Dedifferentiated amniotic fluid mesenchymal stem cell (primary cell): ENCODE results near the gene RABGGTB.
"Not testable (repeated sequence)": the region's sequence is repeated elsewhere in the genome, so short reads cannot be mapped to it uniquely, and the experiment has no call there.

Experiments used
- DNase-seq: peaks from one replicate; pipeline ENCODE4 v3.0.0-alpha.2; 2016; ENCODE audit errors: extremely low spot score

The RABGGTB gene

GRCh38 chr1:75785983-75786853, at the start of gene RABGGTB:
Gene RABGGTB (plus strand): TSS chr1:75786256. CDS start chr1:75786272, 16 bp downstream.
- peak; percentile 94 for DNase-seq

DNA sequence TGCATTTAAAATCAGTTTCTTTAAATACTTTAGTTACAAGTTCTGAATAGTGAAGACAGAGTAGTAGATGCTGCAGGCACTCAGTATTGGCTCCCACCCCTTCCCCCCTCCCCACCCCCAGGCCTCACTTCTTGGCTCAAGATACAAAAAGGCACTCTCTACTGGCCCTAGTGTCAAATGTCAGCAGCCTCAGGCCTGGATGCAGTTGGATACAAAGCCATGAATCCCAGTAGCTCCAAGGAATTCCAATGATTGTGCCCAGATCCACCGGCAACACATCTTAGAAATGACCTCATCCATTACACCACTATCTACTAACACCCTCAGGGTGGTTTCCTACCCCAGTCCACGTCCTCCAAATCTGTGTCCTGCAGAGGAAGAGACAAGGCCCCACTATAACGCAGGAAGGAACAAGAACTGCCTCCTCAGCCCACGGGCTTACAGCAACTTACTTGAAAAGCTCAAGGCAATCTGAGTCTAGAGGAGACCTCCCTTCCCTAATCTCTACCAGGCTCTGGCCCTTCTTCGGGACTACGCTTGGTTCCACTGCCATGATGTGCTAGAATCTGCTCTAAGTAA, 43.9 kb upstream of the RABGGTB start:
- DNase-seq, result no peak

GRCh38 chr1:75745276-75745675, 40.8 kb upstream of the RABGGTB start:
- no peak for DNase-seq

GRCh38 chr1:75757210-75757609, 28.8 kb upstream of the RABGGTB start:
- DNase-seq, result not testable (repeated sequence)

GRCh38 chr1:75758543-75758942, 27.5 kb upstream of the RABGGTB start:
- not testable (repeated sequence) for DNase-seq

DNA sequence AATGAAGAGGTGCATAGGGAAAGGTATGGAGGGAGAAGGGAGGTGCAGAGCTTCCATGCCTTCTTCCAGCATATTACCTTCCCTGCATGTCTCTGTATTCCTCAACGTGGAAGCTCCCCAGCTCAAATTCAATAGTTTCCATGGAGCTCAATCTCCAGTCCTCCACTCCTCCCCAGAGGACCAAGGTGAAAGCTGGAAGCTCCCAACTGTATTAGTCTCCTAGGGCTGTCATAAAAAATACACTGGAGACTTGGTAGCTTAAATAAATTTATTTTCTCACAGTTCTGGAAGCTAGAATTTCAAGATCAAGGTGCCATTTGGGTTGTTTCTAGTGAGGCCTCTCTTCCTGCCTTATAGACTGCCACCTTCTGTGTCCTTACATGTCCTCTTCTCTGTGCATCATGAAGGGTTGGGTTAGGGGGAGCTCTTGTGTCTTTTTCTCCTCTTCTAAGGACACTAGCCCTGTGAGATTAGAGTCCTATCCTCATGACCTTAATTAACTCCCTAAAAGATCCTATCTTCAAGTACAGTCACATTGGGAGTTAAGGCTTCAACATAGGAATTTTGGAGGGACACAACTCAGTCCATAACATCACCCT, 21.9 kb upstream of the RABGGTB start:
- no peak for DNase-seq

DNA sequence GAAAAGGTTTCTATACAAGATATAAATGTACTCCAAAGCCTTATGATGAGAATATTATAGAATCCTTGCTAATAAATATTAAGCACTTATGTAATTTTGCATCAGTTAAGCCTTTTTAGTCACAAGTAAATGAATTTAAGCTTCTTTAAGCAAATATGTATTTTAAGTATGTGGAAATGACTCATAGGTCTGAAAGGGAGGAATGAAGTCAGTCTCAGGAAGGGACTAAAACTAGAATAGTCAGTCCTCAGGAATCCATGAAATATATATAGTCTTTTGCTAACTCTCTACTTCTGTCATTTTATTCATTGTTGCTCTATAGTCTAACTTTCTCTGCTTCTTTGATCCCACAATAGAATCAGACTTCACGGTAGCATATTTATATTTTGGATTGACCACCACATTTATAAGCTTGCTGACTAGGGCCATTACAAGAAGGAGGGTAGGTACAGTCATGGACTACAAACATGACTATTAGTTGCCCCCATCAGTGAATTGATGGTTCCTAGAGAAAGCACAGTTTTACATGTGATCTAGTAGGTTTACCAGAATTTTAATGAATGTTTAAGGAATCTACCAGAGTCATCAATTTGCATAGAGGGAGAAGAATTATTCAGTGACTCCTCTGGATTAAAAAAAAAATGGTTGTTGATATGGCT, 20.2 kb upstream of the RABGGTB start:
- peak; percentile 82 for DNase-seq

- no peak for DNase-seq
Measured at GRCh38 chr1:75768016-75768415, 18.0 kb upstream of the RABGGTB start.

DNA sequence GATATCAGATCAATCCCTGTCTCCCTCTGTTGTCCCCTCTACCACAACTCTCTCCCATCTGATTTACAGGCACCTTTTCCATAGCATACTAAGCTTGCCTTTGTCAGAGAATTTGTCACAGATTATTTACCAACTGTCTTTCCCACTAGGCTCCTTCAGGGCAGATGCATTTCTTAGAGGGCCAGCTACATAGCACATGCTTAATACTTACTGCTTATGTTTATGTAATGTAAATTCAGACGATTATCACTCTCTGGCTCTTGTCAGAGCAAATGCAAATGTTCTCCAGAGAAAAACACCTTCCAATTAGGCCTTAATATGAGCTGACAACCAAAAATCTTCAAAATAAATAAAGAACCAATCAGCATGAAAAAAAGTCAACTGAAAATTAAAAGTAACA, 15.3 kb upstream of the RABGGTB start:
- no peak for DNase-seq

- no peak for DNase-seq
Measured at GRCh38 chr1:75771978-75772377, 14.1 kb upstream of the RABGGTB start.

- not testable (repeated sequence) for DNase-seq
Measured at GRCh38 chr1:75777812-75778211, 8.2 kb upstream of the RABGGTB start.

GRCh38 chr1:75778694-75779093, 7.4 kb upstream of the RABGGTB start:
- not testable (repeated sequence) for DNase-seq

- DNase-seq, result not testable (repeated sequence)
Measured at GRCh38 chr1:75780183-75780582, 5.9 kb upstream of the RABGGTB start.

- DNase-seq, result not testable (repeated sequence)
Measured at GRCh38 chr1:75783920-75784319, 2.1 kb upstream of the RABGGTB start.

GRCh38 chr1:75785320-75785982, 605 bp upstream of the RABGGTB start:
- DNase-seq, result no peak

GRCh38 chr1:75786901-75787493, 941 bp downstream of the RABGGTB start:
- no peak for DNase-seq

GRCh38 chr1:75787524-75787923, 1.5 kb downstream of the RABGGTB start:
- no peak for DNase-seq

DNA sequence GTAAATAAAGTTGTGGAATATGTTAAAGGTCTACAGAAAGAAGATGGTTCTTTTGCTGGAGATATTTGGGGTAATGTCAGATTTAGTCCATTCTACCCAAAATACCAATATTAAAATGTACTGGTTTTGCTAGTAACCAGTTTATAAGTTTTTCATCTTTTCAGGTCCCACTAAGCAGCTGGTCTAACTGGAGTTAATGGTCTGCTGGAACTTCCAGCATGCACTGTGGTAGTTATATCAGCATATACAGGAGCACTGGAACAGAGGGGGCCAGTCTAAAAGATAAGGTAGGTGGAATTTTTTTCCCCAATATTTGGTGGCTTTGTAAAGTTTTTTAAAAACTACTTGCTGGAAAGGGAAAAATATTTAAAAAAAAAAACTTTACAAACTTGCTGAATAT, 3.9 kb downstream of the RABGGTB start:
- no peak for DNase-seq

DNA sequence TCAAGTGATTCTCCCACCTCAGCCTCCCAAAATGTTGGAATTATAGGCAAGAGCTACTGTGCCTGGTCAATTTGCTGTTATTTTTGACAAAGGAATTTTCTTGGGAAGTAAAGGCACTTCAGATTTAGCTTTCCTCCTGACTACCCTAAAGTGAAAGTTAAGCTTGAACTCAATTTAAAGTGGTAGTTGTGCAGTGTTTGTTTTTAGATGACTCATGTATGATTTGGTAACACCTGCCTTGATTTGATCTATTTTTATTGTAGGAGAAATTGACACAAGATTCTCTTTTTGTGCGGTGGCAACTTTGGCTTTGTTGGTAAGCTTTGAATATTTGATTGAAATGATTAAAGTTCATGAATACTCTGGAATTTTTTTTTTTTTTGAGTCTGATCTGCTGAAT, 5.0 kb downstream of the RABGGTB start:
- DNase-seq, result no peak

DNA sequence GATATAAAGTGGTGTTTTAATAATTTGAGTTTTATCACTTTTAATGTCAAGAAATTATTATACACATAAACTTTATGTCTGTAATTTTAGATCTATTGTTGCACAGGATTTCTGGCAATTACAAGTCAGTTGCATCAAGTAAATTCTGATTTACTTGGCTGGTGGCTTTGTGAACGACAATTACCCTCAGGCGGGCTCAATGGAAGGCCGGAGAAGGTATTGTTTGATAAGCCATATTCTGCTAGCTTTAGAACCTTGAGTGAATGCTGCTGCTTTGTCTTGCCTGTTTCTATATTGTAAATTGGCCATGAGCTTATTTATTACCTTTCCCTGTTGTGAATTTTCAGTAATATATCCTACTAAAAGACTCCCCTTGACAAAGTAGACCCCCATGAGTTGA, 6.0 kb downstream of the RABGGTB start:
- DNase-seq, result no peak

DNA sequence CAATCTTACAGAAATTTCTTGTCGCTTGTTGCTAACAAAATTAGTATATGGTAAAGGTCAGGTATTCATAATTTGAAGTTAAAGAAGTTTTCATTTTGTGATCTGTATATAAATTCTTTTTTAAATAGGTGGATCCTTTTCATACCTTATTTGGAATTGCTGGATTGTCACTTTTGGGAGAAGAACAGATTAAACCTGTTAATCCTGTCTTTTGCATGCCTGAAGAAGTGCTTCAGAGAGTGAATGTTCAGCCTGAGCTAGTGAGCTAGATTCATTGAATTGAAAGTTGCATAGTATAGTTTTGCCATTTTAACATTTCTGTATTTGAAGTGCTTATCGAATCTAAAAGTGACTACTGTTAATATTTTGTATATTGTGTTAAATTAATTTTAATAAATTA, 8.3 kb downstream of the RABGGTB start:
- no peak for DNase-seq
